Lower leg skin (tissue), 4 donors: Measurements from ENCODE around the gene RARB. TPM values are rescaled to one million over a fixed set of nuclear protein-coding genes. Genes with fewer than 3 reads are reported as not detected.

ENCODE experiments used
- DNase-seq, 2 donors: peaks; one replicate each; pipeline ENCODE4 v3.0.0-alpha.2; 2019; ENCODE audit warnings: low spot score in 2 of 2
- H3K4me3 ChIP-seq: fragments of 200-600 bp; sonication (generic); 2 replicates; pipeline ENCODE4 v1.5.1; 2017; ENCODE audit warnings: mild to moderate bottlenecking, low read depth; ENCODE audit not compliant: poor library complexity, severe bottlenecking
- POLR2A ChIP-seq, 2 donors: fragments of 450-650 bp; IDR thresholded peaks; one replicate each; pipeline ENCODE4 v1.6.1; 2016 to 2017; ENCODE audit warnings: antibody characterized with exemption in 2 of 2, mild to moderate bottlenecking in 1 of 2, moderate library complexity in 1 of 2
- WGBS, 2 donors: methylation state at CpG; one replicate each; pipeline ENCODE4 v1.1.5; 2018; 5-methylcytosine and 5-hydroxymethylcytosine counted together
- intact Hi-C: fragments of 100-400 bp; cut with DNase I; formaldehyde crosslinking; loops from one replicate; pipeline ENCODE4 v1.15.0; 2023; ENCODE audit warnings: low total_unique reads
- total RNA-seq, 4 donors: library from RNA; depleted of rRNA; stranded (reverse); fragments of >200 nt; gene quantifications; one replicate each; pipeline ENCODE4 v1.1.0, GENCODE V29; 2016
- TF ChIP-seq, protein P1 (sequence below), 3 donors: fragments of 450-650 bp; IDR thresholded peaks; one replicate each; pipeline ENCODE4 v1.5.1; 2016; ENCODE audit warnings: antibody characterized with exemption in 3 of 3, mild to moderate bottlenecking in 3 of 3, moderate library complexity in 2 of 3

Gene RARB
- total RNA-seq, 4 donors from 2014 or later, result 0.34 to 6.5 (median 4.4) TPM; not detected in 1

- no peak for DNase-seq
- 83 to 84% methylated on average over 5 to 6 of the region's 6 CpGs for WGBS, 2 donors
- intact Hi-C loops, result no loop called here
- TF ChIP-seq, protein P1, sequence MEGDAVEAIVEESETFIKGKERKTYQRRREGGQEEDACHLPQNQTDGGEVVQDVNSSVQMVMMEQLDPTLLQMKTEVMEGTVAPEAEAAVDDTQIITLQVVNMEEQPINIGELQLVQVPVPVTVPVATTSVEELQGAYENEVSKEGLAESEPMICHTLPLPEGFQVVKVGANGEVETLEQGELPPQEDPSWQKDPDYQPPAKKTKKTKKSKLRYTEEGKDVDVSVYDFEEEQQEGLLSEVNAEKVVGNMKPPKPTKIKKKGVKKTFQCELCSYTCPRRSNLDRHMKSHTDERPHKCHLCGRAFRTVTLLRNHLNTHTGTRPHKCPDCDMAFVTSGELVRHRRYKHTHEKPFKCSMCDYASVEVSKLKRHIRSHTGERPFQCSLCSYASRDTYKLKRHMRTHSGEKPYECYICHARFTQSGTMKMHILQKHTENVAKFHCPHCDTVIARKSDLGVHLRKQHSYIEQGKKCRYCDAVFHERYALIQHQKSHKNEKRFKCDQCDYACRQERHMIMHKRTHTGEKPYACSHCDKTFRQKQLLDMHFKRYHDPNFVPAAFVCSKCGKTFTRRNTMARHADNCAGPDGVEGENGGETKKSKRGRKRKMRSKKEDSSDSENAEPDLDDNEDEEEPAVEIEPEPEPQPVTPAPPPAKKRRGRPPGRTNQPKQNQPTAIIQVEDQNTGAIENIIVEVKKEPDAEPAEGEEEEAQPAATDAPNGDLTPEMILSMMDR (IDR thresholded peaks at IDR 0.05), result no peak
- no peak for TF ChIP-seq POLR2A (IDR thresholded peaks at IDR 0.05)
- H3K4me3 ChIP-seq, result no peak overlapping the region
These were observed 143.2 kb downstream of the RARB start for GRCh38 chr3:25571285-25571684.

- TF ChIP-seq, protein P1 (IDR thresholded peaks at IDR 0.05), result no peak
- TF ChIP-seq POLR2A (IDR thresholded peaks at IDR 0.05), result no peak
- no peak overlapping the region for H3K4me3 ChIP-seq
- 94 to 97% methylated on average over 3 of the region's 3 CpGs for WGBS, 2 donors
- intact Hi-C loops, result no loop called here
- DNase-seq, result no peak
These were observed 144.3 kb downstream of the RARB start for GRCh38 chr3:25572336-25572735.

- intact Hi-C loops, result no loop called here
- 71 to 84% methylated on average over 14 of the region's 14 CpGs for WGBS, 2 donors
- no peak overlapping the region for H3K4me3 ChIP-seq
- TF ChIP-seq, protein P1 (IDR thresholded peaks at IDR 0.05), result no peak
- TF ChIP-seq POLR2A (IDR thresholded peaks at IDR 0.05), result no peak
- DNase-seq, result no peak
These were observed 144.9 kb downstream of the RARB start for GRCh38 chr3:25572919-25573385.

- DNase-seq, result no peak
- intact Hi-C loops, result no loop called here
- H3K4me3 ChIP-seq, result no peak overlapping the region
- no peak for TF ChIP-seq POLR2A (IDR thresholded peaks at IDR 0.05)
- TF ChIP-seq, protein P1 (IDR thresholded peaks at IDR 0.05), result no peak
- 82% methylated on average over 19 of the region's 19 CpGs for WGBS, 2 donors
These were observed 145.5 kb downstream of the RARB start for GRCh38 chr3:25573386-25574171.

- no peak overlapping the region for H3K4me3 ChIP-seq
- no peak for DNase-seq
- 94 to 95% methylated on average over 16 of the region's 16 CpGs for WGBS, 2 donors
- intact Hi-C loops, result no loop called here
- TF ChIP-seq, protein P1 (IDR thresholded peaks at IDR 0.05), result no peak
- TF ChIP-seq POLR2A (IDR thresholded peaks at IDR 0.05), result no peak
These were observed 146.2 kb downstream of the RARB start for GRCh38 chr3:25574172-25574765.
